ENCODE measurements around the gene LRBA.

Gene LRBA

GRCh38 chr4:150855981-150856510 lies 159.0 kb downstream of the LRBA start:
- ChIA-PET POLR2A (no interaction called here), CTCF (interaction anchor here (1.0 to 2.0 kb wide), 3 partner anchors 11 to 558 kb away, joined by 3 to 15 read pairs (median 4); no protein-coding TSS in a partner anchor)
- Histone ChIP-seq H3K27ac (ENCODE audit: insufficient read depth in 1 of 2, low read depth in 1 of 2, low read length in 2 of 2, poor library complexity in 1 of 2, severe bottlenecking in 2 of 2) (no peak overlapping the region), H3K27me3 (replicated peaks in 2 of 5; ENCODE audit: control insufficient read depth in 4 of 5, insufficient read depth in 5 of 5, low read length in 4 of 5) (no peaks in the 10 kb centered on the region), H3K36me3 (ENCODE audit: control insufficient read depth in 4 of 4, insufficient read depth in 4 of 4, low read length in 3 of 4) (peaks cover 3 to 38% (median 5%) of the 10 kb centered on the region in 4 experiments), H3K9me3 (ENCODE audit: control extremely low read depth in 1 of 5, control insufficient read depth in 4 of 5, insufficient read depth in 2 of 5, low read depth in 1 of 5, low read length in 4 of 5) (no peaks in the 10 kb centered on the region), H3K4me1 (ENCODE audit: control extremely low read depth in 1 of 4, control insufficient read depth in 4 of 4, insufficient read depth in 4 of 4, low read length in 3 of 4) (no peaks in the 10 kb centered on the region), H3K4me3 (ENCODE audit: control insufficient read depth in 1 of 7, extremely low read depth in 1 of 7, insufficient read depth in 4 of 7, low read depth in 2 of 7, low read length in 6 of 7) (no peak overlapping the region)
- 100% methylated on average over 1 of the region's 1 CpG for WGBS (ENCODE audit: insufficient coverage)
- no peak for DNase-seq

- ChIA-PET CTCF (interaction anchor here (0.9 to 1.7 kb wide), 2 partner anchors 13 to 160 kb away, joined by 3 to 4 read pairs; partner anchors contain the start of gene LRBA), POLR2A (no interaction called here)
- H3K9me3 ChIP-seq (ENCODE audit: control extremely low read depth in 1 of 5, control insufficient read depth in 4 of 5, insufficient read depth in 2 of 5, low read depth in 1 of 5, low read length in 4 of 5) = no peaks in the 10 kb centered on the region
Measured at GRCh38 chr4:150854600-150854999, 160.5 kb downstream of the LRBA start.

GRCh38 chr4:150853882-150854281 lies 161.2 kb downstream of the LRBA start:
- ChIA-PET POLR2A (no interaction called here), CTCF (interaction anchor here (0.6 to 1.7 kb wide), 3 partner anchors 13 to 161 kb away, joined by 3 to 4 read pairs (median 3); partner anchors contain the start of gene LRBA)
- Histone ChIP-seq H3K9me3 (ENCODE audit: control extremely low read depth in 1 of 5, control insufficient read depth in 4 of 5, insufficient read depth in 2 of 5, low read depth in 1 of 5, low read length in 4 of 5) (no peaks in the 10 kb centered on the region), H3K36me3 (ENCODE audit: control insufficient read depth in 4 of 4, insufficient read depth in 4 of 4, low read length in 3 of 4) (peaks cover 5 to 49% (median 15%) of the 10 kb centered on the region in 4 experiments), H3K27me3 (replicated peaks in 2 of 5; ENCODE audit: control insufficient read depth in 4 of 5, insufficient read depth in 5 of 5, low read length in 4 of 5) (no peaks in the 10 kb centered on the region), H3K4me1 (ENCODE audit: control extremely low read depth in 1 of 4, control insufficient read depth in 4 of 4, insufficient read depth in 4 of 4, low read length in 3 of 4) (no peaks in the 10 kb centered on the region), H3K27ac (ENCODE audit: insufficient read depth in 1 of 2, low read depth in 1 of 2, low read length in 2 of 2, poor library complexity in 1 of 2, severe bottlenecking in 2 of 2) (no peak overlapping the region), H3K4me3 (ENCODE audit: control insufficient read depth in 1 of 7, extremely low read depth in 1 of 7, insufficient read depth in 4 of 7, low read depth in 2 of 7, low read length in 6 of 7) (no peak overlapping the region)
- WGBS (ENCODE audit: insufficient coverage) = no CpG with 5 or more reads among the region's 2 CpGs
- no peak for DNase-seq

More at GRCh38 chr4:150854600-150854999, 160.5 kb downstream of the LRBA start:
- Histone ChIP-seq H3K36me3 (ENCODE audit: control insufficient read depth in 4 of 4, insufficient read depth in 4 of 4, low read length in 3 of 4) (peaks cover 3 to 45% (median 9%) of the 10 kb centered on the region in 4 experiments), H3K4me1 (ENCODE audit: control extremely low read depth in 1 of 4, control insufficient read depth in 4 of 4, insufficient read depth in 4 of 4, low read length in 3 of 4) (no peaks in the 10 kb centered on the region), H3K27ac (ENCODE audit: insufficient read depth in 1 of 2, low read depth in 1 of 2, low read length in 2 of 2, poor library complexity in 1 of 2, severe bottlenecking in 2 of 2) (no peak overlapping the region), H3K27me3 (replicated peaks in 2 of 5; ENCODE audit: control insufficient read depth in 4 of 5, insufficient read depth in 5 of 5, low read length in 4 of 5) (no peaks in the 10 kb centered on the region), H3K4me3 (ENCODE audit: control insufficient read depth in 1 of 7, extremely low read depth in 1 of 7, insufficient read depth in 4 of 7, low read depth in 2 of 7, low read length in 6 of 7) (no peak overlapping the region)
- WGBS (ENCODE audit: insufficient coverage) = 100% methylated on average over 4 of the region's 4 CpGs
- no peak for DNase-seq

GRCh38 chr4:150852216-150852615 lies 162.9 kb downstream of the LRBA start:
- ChIA-PET POLR2A (no interaction called here), CTCF (interaction anchor here (1.0 to 1.3 kb wide), 2 partner anchors 15 to 83 kb away, joined by 3 read pairs; no protein-coding TSS in a partner anchor)
- no peaks in the 10 kb centered on the region for H3K9me3 ChIP-seq (ENCODE audit: control extremely low read depth in 1 of 5, control insufficient read depth in 4 of 5, insufficient read depth in 2 of 5, low read depth in 1 of 5, low read length in 4 of 5)
- no CpG with 5 or more reads among the region's 1 CpG for WGBS (ENCODE audit: insufficient coverage)
- H3K27me3 ChIP-seq (replicated peaks in 2 of 5; ENCODE audit: control insufficient read depth in 4 of 5, insufficient read depth in 5 of 5, low read length in 4 of 5) = no peaks in the 10 kb centered on the region
- peaks cover 5 to 62% (median 17%) of the 10 kb centered on the region in 4 experiments for H3K36me3 ChIP-seq (ENCODE audit: control insufficient read depth in 4 of 4, insufficient read depth in 4 of 4, low read length in 3 of 4)
- DNase-seq = peak in 2 of 3 donors; percentile 23
- H3K4me1 ChIP-seq (ENCODE audit: control extremely low read depth in 1 of 4, control insufficient read depth in 4 of 4, insufficient read depth in 4 of 4, low read length in 3 of 4) = no peaks in the 10 kb centered on the region
- no peak overlapping the region for H3K27ac ChIP-seq (ENCODE audit: insufficient read depth in 1 of 2, low read depth in 1 of 2, low read length in 2 of 2, poor library complexity in 1 of 2, severe bottlenecking in 2 of 2)
- H3K4me3 ChIP-seq (ENCODE audit: control insufficient read depth in 1 of 7, extremely low read depth in 1 of 7, insufficient read depth in 4 of 7, low read depth in 2 of 7, low read length in 6 of 7) = no peak overlapping the region

- no peak for DNase-seq
- H3K9me3 ChIP-seq (ENCODE audit: control extremely low read depth in 1 of 5, control insufficient read depth in 4 of 5, insufficient read depth in 2 of 5, low read depth in 1 of 5, low read length in 4 of 5) = no peaks in the 10 kb centered on the region
- POLR2A ChIA-PET = no interaction called here
- no CpG with 5 or more reads among the region's 1 CpG for WGBS (ENCODE audit: insufficient coverage)
- H3K36me3 ChIP-seq (ENCODE audit: control insufficient read depth in 4 of 4, insufficient read depth in 4 of 4, low read length in 3 of 4) = peaks cover 5 to 77% (median 24%) of the 10 kb centered on the region in 4 experiments
- H3K27ac ChIP-seq (ENCODE audit: insufficient read depth in 1 of 2, low read depth in 1 of 2, low read length in 2 of 2, poor library complexity in 1 of 2, severe bottlenecking in 2 of 2) = no peak overlapping the region
- CTCF ChIA-PET = interaction anchor here (0.6 kb wide), 1 partner anchor 9 kb away, joined by 3 read pairs; no protein-coding TSS in a partner anchor
- H3K4me1 ChIP-seq (ENCODE audit: control extremely low read depth in 1 of 4, control insufficient read depth in 4 of 4, insufficient read depth in 4 of 4, low read length in 3 of 4) = no peaks in the 10 kb centered on the region
- H3K27me3 ChIP-seq (replicated peaks in 2 of 5; ENCODE audit: control insufficient read depth in 4 of 5, insufficient read depth in 5 of 5, low read length in 4 of 5) = no peaks in the 10 kb centered on the region
- no peak overlapping the region for H3K4me3 ChIP-seq (ENCODE audit: control insufficient read depth in 1 of 7, extremely low read depth in 1 of 7, insufficient read depth in 4 of 7, low read depth in 2 of 7, low read length in 6 of 7)
Measured at GRCh38 chr4:150849016-150849415, 166.1 kb downstream of the LRBA start.

GRCh38 chr4:150828159-150828558 lies 186.9 kb downstream of the LRBA start:
- Histone ChIP-seq H3K9me3 (ENCODE audit: control extremely low read depth in 1 of 5, control insufficient read depth in 4 of 5, insufficient read depth in 2 of 5, low read depth in 1 of 5, low read length in 4 of 5) (no peaks in the 10 kb centered on the region), H3K27ac (ENCODE audit: insufficient read depth in 1 of 2, low read depth in 1 of 2, low read length in 2 of 2, poor library complexity in 1 of 2, severe bottlenecking in 2 of 2) (no peak overlapping the region), H3K36me3 (ENCODE audit: control insufficient read depth in 4 of 4, insufficient read depth in 4 of 4, low read length in 3 of 4) (peaks cover 5 to 46% (median 12%) of the 10 kb centered on the region in 4 experiments), H3K27me3 (replicated peaks in 2 of 5; ENCODE audit: control insufficient read depth in 4 of 5, insufficient read depth in 5 of 5, low read length in 4 of 5) (no peaks in the 10 kb centered on the region), H3K4me1 (ENCODE audit: control extremely low read depth in 1 of 4, control insufficient read depth in 4 of 4, insufficient read depth in 4 of 4, low read length in 3 of 4) (peaks cover 0 to 23% (median 10%) of the 10 kb centered on the region in 4 experiments), H3K4me3 (ENCODE audit: control insufficient read depth in 1 of 7, extremely low read depth in 1 of 7, insufficient read depth in 4 of 7, low read depth in 2 of 7, low read length in 6 of 7) (no peak overlapping the region)
- CTCF ChIA-PET = interaction anchor here (0.5 to 2.2 kb wide), 4 partner anchors 10 to 224 kb away, joined by 3 to 9 read pairs (median 4); no protein-coding TSS in a partner anchor
- peak in 2 of 3 donors; percentile 62 to 66 for DNase-seq
- POLR2A ChIA-PET = interaction anchor here (0.9 kb wide), 1 partner anchor 18 kb away, joined by 4 read pairs; no protein-coding TSS in a partner anchor
- WGBS (ENCODE audit: insufficient coverage) = 61% methylated on average over 8 of the region's 8 CpGs

- Histone ChIP-seq H3K27me3 (replicated peaks in 2 of 5; ENCODE audit: control insufficient read depth in 4 of 5, insufficient read depth in 5 of 5, low read length in 4 of 5) (no peaks in the 10 kb centered on the region), H3K9me3 (ENCODE audit: control extremely low read depth in 1 of 5, control insufficient read depth in 4 of 5, insufficient read depth in 2 of 5, low read depth in 1 of 5, low read length in 4 of 5) (no peaks in the 10 kb centered on the region), H3K36me3 (ENCODE audit: control insufficient read depth in 4 of 4, insufficient read depth in 4 of 4, low read length in 3 of 4) (peaks cover 10 to 50% (median 14%) of the 10 kb centered on the region in 4 experiments), H3K27ac (ENCODE audit: insufficient read depth in 1 of 2, low read depth in 1 of 2, low read length in 2 of 2, poor library complexity in 1 of 2, severe bottlenecking in 2 of 2) (peak overlapping the region; percentile 8 to 50), H3K4me3 (ENCODE audit: control insufficient read depth in 1 of 7, extremely low read depth in 1 of 7, insufficient read depth in 4 of 7, low read depth in 2 of 7, low read length in 6 of 7) (no peak overlapping the region), H3K4me1 (ENCODE audit: control extremely low read depth in 1 of 4, control insufficient read depth in 4 of 4, insufficient read depth in 4 of 4, low read length in 3 of 4) (peaks cover 0 to 23% (median 10%) of the 10 kb centered on the region in 4 experiments)
- no CpG with 5 or more reads among the region's 1 CpG for WGBS (ENCODE audit: insufficient coverage)
- peak in 2 of 3 donors; percentile 22 to 30 for DNase-seq
- ChIA-PET POLR2A (no interaction called here), CTCF (interaction anchor here (1.2 to 2.2 kb wide), 4 partner anchors 9 to 529 kb away, joined by 3 to 9 read pairs (median 4); no protein-coding TSS in a partner anchor)
Measured at GRCh38 chr4:150827226-150827625, 187.9 kb downstream of the LRBA start.

All from common myeloid progenitor, CD34-positive (primary cell).